Sciatic nerve (tissue), 2 donors: ENCODE measurements around the gene PTTG1IP. TPM values are rescaled to one million over a fixed set of nuclear protein-coding genes. Genes with fewer than 3 reads are reported as not detected.
A peak's percentile ranks its signal among the peaks of the same experiment; 100 is the strongest.
"Not testable (repeated sequence)": the region's sequence is repeated elsewhere in the genome, so short reads cannot be mapped to it uniquely, and the experiment has no call there.

ENCODE experiments used
- ATAC-seq: fragments of 200-7000 bp; cut with Tn5 transposase; one replicate; pipeline ENCODE4 v1.9.1; 2020; ENCODE audit warnings: mild to moderate bottlenecking, moderate library complexity
- DNase-seq: peaks from one replicate; pipeline ENCODE4 v3.0.0-alpha.2; 2020; ENCODE audit warnings: low spot score
- intact Hi-C: fragments of 100-400 bp; cut with DNase I; formaldehyde crosslinking; loops from one replicate; pipeline ENCODE4 v1.14.2; 2022
- total RNA-seq: library from RNA; stranded (reverse); fragmentation: NEBNext Ultra II Directional; extraction: Animal tissue kit (Norgen Biotek cat#: 25700); gene quantifications from one replicate; pipeline ENCODE4 v1.2.1, GENCODE V29; 2021
- donor health status: DM: no; HTN: no; CAD: no.
- donor health status: DM: no; HTN: no; CAD: no.

PTTG1IP gene
- total RNA-seq, 1 donor from 2014 or later: 192 TPM

DNA sequence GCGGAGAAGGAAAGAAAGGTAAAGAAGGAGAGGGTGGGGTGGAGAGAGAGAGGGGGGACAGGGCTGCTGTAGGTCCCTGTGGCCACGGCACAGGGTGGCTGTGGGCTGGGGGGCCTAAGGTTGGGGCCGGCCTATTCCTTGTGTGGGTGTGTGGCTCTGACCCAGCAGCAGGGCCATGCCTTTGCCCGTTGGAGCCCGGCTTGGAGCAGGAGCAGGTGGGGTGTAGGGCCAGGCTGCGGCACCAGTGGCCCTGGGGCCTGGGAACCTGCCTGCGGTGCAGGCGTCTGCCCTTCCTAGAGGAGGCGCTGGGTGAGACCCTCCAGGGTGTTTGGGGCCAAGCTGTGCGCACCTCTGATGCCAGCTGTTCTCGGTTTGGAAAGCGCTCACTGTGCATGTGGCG is 36.0 kb downstream of the PTTG1IP start:
- ATAC-seq: no peak
- intact Hi-C loops: no loop called here
- peak; percentile 35 for DNase-seq

GRCh38 chr21:44836666-44837471 is 36.6 kb downstream of the PTTG1IP start:
- ATAC-seq (peak; percentile 46), DNase-seq (peak; percentile 59)
- intact Hi-C loops: no loop called here

GRCh38 chr21:44836349-44836665 is 37.2 kb downstream of the PTTG1IP start:
- intact Hi-C loops: no loop called here
- no peak for DNase-seq
- no peak for ATAC-seq

DNA sequence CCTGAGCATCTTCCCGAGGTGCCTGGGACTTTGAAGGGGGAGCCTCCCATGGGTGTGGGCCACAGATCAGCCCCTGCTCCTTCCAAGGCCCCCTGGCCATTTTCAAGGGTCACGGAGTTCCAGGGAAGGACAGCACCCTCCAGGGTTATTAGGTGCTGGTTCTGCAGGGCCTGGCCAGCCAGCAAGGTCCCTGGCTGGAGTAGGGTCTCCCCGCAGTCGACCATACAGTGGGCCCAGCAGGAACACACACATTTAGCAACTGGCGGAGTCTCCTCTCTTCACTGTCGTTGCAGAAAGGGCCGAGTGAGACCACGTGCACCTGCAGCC is 37.9 kb downstream of the PTTG1IP start:
- ATAC-seq (no peak), DNase-seq (no peak)
- intact Hi-C loops: no loop called here

- peak; percentile 36 for DNase-seq
- intact Hi-C loops: no loop called here
- no peak for ATAC-seq
Measured at GRCh38 chr21:44834951-44835646, 38.4 kb downstream of the PTTG1IP start.

GRCh38 chr21:44834231-44834950 is 39.1 kb downstream of the PTTG1IP start:
- DNase-seq (peak; percentile 40), ATAC-seq (no peak)
- intact Hi-C loops: no loop called here

DNA sequence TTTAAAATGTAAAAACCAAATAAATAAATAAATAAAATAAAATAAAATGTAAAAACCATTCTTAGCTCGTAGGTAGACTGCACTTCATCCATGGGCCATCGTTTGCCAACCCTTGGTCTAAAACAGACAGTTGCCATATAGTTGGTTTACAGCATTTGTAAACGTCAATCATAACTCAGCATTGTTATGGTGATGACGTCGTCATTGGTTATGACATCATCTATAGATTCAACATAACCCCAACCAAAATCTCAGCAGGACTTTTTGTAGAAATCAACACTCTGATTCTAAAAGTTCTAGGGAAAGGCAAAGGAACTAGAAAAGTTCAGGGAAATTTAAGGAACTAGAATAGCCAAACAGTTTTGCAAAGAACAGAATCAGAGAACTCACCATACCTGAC is 39.8 kb downstream of the PTTG1IP start:
- ATAC-seq: no peak
- no peak for DNase-seq
- intact Hi-C loops: no loop called here

- DNase-seq, ATAC-seq, intact Hi-C loops: not testable (repeated sequence)
Measured at GRCh38 chr21:44832516-44833255, 40.8 kb downstream of the PTTG1IP start.

DNA sequence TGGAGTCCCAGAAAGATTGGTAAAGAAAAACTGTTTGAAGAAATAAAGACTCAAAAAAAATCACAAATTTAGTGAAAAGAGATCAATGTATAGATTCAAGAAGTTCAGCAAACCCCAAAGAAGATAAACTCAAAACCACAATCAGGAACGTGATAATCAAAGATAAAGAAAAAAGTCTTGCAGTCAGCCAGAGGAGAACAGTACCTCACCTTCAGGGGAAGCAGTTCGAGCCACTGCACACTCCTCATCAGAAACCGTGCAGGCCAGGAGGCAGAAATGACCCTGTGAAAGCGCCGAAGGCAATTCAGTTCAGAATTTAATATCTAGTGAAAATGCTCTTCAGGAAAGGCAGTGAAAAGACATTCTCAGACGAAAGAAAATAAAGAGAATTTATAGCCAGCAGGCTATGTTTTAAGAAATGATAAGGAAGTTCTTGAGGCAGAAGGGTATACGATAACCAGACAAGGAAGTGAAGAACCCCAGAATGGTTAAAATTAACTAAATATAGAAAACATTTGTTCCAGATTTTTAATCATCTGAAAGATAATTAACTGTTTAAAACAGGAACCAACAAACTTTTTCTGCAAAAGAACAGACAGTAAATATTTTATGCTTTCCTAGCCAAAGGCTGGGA is 42.1 kb downstream of the PTTG1IP start:
- ATAC-seq: no peak
- no peak for DNase-seq
- intact Hi-C loops: no loop called here

DNA sequence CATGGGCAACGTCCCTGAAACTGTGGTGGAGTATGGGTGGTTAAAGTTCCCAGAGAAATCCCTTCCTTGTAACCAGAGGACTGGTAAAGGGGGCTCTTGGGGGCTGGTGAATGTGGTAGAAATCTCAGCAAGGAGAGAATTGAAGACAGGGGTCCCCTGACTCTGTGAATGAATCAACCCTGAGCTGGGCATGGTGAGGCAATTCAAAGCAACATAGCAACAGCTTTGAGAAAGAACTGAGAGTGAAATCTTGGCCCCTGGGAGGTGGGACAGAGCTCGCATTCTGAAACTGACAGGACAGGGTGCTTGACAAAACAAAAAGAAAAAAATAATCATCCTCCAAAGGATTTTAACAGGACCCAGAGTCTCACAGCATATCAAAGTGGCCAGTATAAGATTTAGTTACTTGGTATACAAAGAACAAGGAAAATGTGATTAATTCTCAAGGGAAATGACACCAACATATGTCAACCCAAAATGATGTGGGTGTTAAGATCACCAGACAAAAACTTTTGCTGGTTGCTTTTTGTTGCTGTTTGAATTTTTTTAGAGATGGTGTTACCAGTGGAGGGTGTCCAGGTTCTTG is 43.9 kb downstream of the PTTG1IP start:
- intact Hi-C loops: no loop called here
- no peak for DNase-seq
- no peak for ATAC-seq

GRCh38 chr21:44828362-44829056 is 45.0 kb downstream of the PTTG1IP start:
- ATAC-seq: no peak
- intact Hi-C loops: no loop called here
- DNase-seq: no peak

DNA sequence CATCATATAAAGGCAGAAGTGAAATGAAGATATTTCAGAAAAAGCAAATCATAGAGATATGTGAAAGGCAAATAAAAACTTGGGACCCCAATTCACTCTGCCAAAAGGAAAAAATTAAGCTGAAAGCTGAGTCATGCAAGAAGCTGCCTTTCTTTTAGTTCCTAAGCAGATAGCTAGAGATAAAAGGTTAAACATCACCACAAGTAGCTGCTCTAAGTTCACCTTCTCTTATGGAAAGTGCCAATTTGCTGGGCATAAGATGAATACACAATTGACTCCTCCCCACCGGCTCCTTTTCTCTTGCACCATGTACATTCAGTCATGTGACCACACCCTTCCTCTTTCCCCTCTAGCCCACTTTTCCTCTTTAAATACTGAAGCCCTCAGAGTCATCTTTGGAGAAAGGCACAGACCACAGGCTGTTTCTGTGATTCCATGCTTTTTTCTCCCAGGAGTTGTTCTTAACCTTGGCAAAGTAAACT is 50.3 kb downstream of the PTTG1IP start:
- no peak for ATAC-seq
- intact Hi-C loops: no loop called here
- no peak for DNase-seq

DNA sequence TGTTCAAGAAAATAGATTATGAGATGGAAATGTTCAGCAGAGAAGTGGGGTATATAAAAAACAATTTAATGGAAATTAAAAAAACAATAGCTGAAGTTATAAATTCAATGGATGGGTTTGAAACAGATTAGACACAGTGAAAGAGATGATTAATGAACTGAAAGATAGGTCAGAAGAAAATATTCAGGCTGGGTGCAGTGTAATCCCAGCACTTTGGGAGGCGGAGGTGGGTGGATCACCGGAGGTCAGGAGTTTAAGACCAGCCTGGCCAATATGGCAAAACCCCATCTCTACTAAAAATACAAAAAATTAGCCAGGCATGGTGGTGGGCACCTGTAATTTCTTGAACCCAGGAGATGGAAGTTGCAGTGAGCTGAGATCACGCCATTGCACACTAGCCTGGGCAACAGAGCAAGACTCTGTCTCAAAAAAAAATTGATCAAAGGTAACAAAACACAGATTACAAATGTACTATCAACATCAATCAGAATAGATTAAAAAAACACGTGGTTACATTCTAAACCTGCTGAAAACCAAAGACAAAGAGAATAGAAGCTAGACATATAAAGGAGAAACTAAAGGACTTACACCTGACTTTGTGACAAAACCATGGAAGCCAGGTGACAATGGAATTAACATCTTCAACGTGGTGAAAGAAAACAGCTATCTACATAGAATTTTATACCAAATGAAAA is 50.9 kb downstream of the PTTG1IP start:
- DNase-seq (no peak), ATAC-seq (no peak)
- intact Hi-C loops: no loop called here

GRCh38 chr21:44820851-44821250 is 52.6 kb downstream of the PTTG1IP start:
- DNase-seq: no peak
- ATAC-seq: no peak
- intact Hi-C loops: no loop called here

DNA sequence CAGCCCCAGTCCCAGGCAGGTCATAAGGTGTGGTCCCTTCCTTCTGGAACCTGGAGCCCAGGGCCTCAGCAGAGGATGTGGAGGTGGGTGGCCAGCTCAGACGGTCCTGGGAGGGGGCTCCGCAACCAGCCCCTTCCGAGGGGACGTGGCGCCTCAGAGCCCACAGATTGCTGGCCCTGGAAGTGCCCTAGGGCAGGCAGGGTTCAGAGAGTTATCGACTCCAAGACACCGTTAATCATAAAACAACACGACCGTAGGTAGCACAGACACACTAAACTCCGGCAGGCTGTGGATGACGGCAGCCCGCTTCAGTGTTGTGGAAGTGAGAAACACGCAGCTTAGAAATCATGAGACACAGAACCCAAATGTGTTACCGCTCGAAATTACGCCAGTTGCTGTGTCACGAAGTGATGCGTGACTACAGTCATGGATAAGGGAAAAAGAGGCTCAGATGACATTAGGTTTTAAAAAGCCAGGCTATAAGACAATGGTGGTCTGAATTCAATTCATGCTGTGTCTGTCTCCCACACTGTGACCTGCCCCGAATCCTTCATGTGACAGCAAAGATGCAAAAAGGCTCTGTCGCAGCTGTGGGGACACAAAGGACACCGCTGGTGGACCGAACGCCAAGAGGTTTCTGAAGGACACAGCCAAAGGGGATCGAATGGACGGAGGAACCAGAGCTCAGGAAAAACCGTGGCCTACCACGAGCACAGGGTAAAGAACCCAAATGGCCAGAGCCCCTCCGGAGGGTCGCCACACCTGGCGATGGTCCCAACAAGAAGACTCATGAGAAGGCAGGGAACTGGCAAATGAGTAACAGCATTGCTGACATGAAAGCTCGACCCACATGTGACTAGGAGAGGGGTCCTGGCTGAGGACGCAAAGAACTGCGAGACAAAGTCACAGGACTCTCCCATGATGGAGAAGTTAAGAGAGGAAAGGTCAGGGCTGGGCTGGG is 53.9 kb downstream of the PTTG1IP start:
- intact Hi-C loops: no loop called here
- no peak for ATAC-seq

DNA sequence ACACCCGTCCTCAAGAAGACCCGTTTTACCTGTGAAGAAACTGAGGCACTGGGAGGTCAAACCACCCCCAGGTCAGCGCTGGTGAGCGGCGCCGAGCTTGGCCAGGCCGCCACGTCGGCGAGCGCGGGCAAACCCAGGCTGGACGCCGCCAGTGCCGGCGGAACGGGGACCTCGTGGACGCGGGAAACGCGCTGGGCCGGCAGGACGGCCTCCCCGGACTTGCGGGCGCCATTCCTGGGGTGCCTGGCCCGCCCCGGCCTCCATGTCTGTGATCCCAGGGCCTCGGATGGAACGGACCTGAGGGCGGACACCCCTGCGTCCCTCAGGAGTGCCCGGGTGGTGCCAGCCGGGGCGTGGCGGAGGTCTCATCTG is 54.9 kb downstream of the PTTG1IP start:
- DNase-seq: no peak
- no peak for ATAC-seq
- intact Hi-C loops: no loop called here

More for the DNA sequence above, 53.9 kb downstream of the PTTG1IP start:
- DNase-seq: no peak
